ENCODE results near the gene SETD1A. TPM values are rescaled to one million over a fixed set of nuclear protein-coding genes. Genes with fewer than 3 reads are reported as not detected.
"Not testable (repeated sequence)": the region's sequence is repeated elsewhere in the genome, so short reads cannot be mapped to it uniquely, and the experiment has no call there.

The SETD1A gene
- total RNA-seq, 1 experiment from 2014 or later, result 28.8 TPM

GRCh38 chr16:31009120-31009519 lies 51.6 kb downstream of the SETD1A start:
- TF ChIP-seq CTCF (IDR thresholded peaks at IDR 0.05; ENCODE audit: unreplicated experiment), result no peak
- H3K4me3 Mint-ChIP-seq (ENCODE audit: low read depth, unreplicated experiment), result no peak overlapping the region
- H3K9me3 Mint-ChIP-seq (ENCODE audit: low read depth, unreplicated experiment), result no peaks in the 10 kb centered on the region
- no peak overlapping the region for H3K27ac Mint-ChIP-seq (ENCODE audit: unreplicated experiment)
- no TSS peak for BruUV-seq (replicated peaks)
- DNase-seq, result no peak
- CTCF ChIA-PET, result interaction anchor here (0.6 to 1.1 kb wide), 2 partner anchors 44 to 427 kb away, joined by 3 to 4 read pairs; no protein-coding TSS in a partner anchor
- peaks cover 96% of the 10 kb centered on the region for H3K27me3 Mint-ChIP-seq (ENCODE audit: unreplicated experiment)
- peaks cover 13% of the 10 kb centered on the region for H3K4me1 Mint-ChIP-seq (ENCODE audit: low read depth, unreplicated experiment)
- intact Hi-C loops (cut with micrococcal nuclease; ENCODE audit: unreplicated experiment), result no loop called here
- H3K36me3 Mint-ChIP-seq (ENCODE audit: insufficient read depth, unreplicated experiment), result peaks cover 4% of the 10 kb centered on the region

- H3K27me3 Mint-ChIP-seq (ENCODE audit: unreplicated experiment), result peaks cover 91% of the 10 kb centered on the region
- no peak for TF ChIP-seq CTCF (IDR thresholded peaks at IDR 0.05; ENCODE audit: unreplicated experiment)
- intact Hi-C loops (cut with micrococcal nuclease; ENCODE audit: unreplicated experiment), result no loop called here
- H3K9me3 Mint-ChIP-seq (ENCODE audit: low read depth, unreplicated experiment), result no peaks in the 10 kb centered on the region
- H3K4me3 Mint-ChIP-seq (ENCODE audit: low read depth, unreplicated experiment), result no peak overlapping the region
- CTCF ChIA-PET, result interaction anchor here (0.6 kb wide), 1 partner anchor 44 kb away, joined by 4 read pairs; no protein-coding TSS in a partner anchor
- H3K4me1 Mint-ChIP-seq (ENCODE audit: low read depth, unreplicated experiment), result peaks cover 13% of the 10 kb centered on the region
- BruUV-seq (replicated peaks), result no TSS peak
- no peak for DNase-seq
- H3K36me3 Mint-ChIP-seq (ENCODE audit: insufficient read depth, unreplicated experiment), result peaks cover 4% of the 10 kb centered on the region
- H3K27ac Mint-ChIP-seq (ENCODE audit: unreplicated experiment), result no peak overlapping the region
These were observed 52.5 kb downstream of the SETD1A start for GRCh38 chr16:31009894-31010584.

GRCh38 chr16:31010585-31011325 lies 53.2 kb downstream of the SETD1A start, which contains the start of gene STX1B:
Gene STX1B (minus strand): TSS chr16:31010638. CDS start chr16:31010396, 242 bp downstream.
- H3K4me1 Mint-ChIP-seq (ENCODE audit: low read depth, unreplicated experiment), result peaks cover 9% of the 10 kb centered on the region
- no peak within 1 kb of the TSS for H3K27ac Mint-ChIP-seq (ENCODE audit: unreplicated experiment)
- H3K27me3 Mint-ChIP-seq (ENCODE audit: unreplicated experiment), result peaks cover 83% of the 10 kb centered on the region
- TF ChIP-seq CTCF (IDR thresholded peaks at IDR 0.05; ENCODE audit: unreplicated experiment), result no peak
- no TSS peak for BruUV-seq (replicated peaks)
- H3K36me3 Mint-ChIP-seq (ENCODE audit: insufficient read depth, unreplicated experiment), result peaks cover 2% of the 10 kb centered on the region
- intact Hi-C loops (cut with micrococcal nuclease; ENCODE audit: unreplicated experiment), result no loop called here
- no peak for DNase-seq
- H3K9me3 Mint-ChIP-seq (ENCODE audit: low read depth, unreplicated experiment), result no peaks in the 10 kb centered on the region
- CTCF ChIA-PET, result no interaction called here
- no peak within 1 kb of the TSS for H3K4me3 Mint-ChIP-seq (ENCODE audit: low read depth, unreplicated experiment)

GRCh38 chr16:31011815-31012214 lies 54.3 kb downstream of the SETD1A start:
- BruUV-seq (replicated peaks); CTCF ChIA-PET: not testable (repeated sequence)
- H3K27me3 Mint-ChIP-seq (ENCODE audit: unreplicated experiment), result peaks cover 73% of the 10 kb centered on the region

GRCh38 chr16:31013292-31013691 lies 55.7 kb downstream of the SETD1A start:
- CTCF ChIA-PET; H3K4me1 Mint-ChIP-seq (ENCODE audit: low read depth, unreplicated experiment); H3K36me3 Mint-ChIP-seq (ENCODE audit: insufficient read depth, unreplicated experiment); DNase-seq; H3K4me3 Mint-ChIP-seq (ENCODE audit: low read depth, unreplicated experiment); BruUV-seq (replicated peaks); intact Hi-C loops (cut with micrococcal nuclease; ENCODE audit: unreplicated experiment); H3K27ac Mint-ChIP-seq (ENCODE audit: unreplicated experiment); H3K9me3 Mint-ChIP-seq (ENCODE audit: low read depth, unreplicated experiment): not testable (repeated sequence)
- H3K27me3 Mint-ChIP-seq (ENCODE audit: unreplicated experiment), result peaks cover 58% of the 10 kb centered on the region

More at GRCh38 chr16:31011815-31012214, 54.3 kb downstream of the SETD1A start:
- H3K27ac Mint-ChIP-seq (ENCODE audit: unreplicated experiment); H3K4me1 Mint-ChIP-seq (ENCODE audit: low read depth, unreplicated experiment); H3K4me3 Mint-ChIP-seq (ENCODE audit: low read depth, unreplicated experiment); intact Hi-C loops (cut with micrococcal nuclease; ENCODE audit: unreplicated experiment); H3K9me3 Mint-ChIP-seq (ENCODE audit: low read depth, unreplicated experiment); H3K36me3 Mint-ChIP-seq (ENCODE audit: insufficient read depth, unreplicated experiment); DNase-seq: not testable (repeated sequence)

Measured in Calu3 (cell line).